ENCODE measurements around the gene PGF.

- no peak for TF ChIP-seq POLR2AphosphoS5 (IDR thresholded peaks at IDR 0.05; ENCODE audit: low read depth, low read length)
- TF ChIP-seq TAF1 (IDR thresholded peaks at IDR 0.05; ENCODE audit: low read depth, low read length) = no peak
These were observed 45.9 kb upstream of the PGF start for GRCh38 chr14:75001261-75001660.
